SK-N-MC (cell line): ENCODE measurements around the gene ZNF646.

Source experiments
- DNase-seq: peaks from one replicate; pipeline ENCODE4 v3.0.0-alpha.2; 2011; ENCODE audit warnings: low read depth, low spot score
- H3K27ac ChIP-seq: fragments of 200-600 bp; sonication (generic); 2 replicates; pipeline ENCODE4 v1.5.1; 2016; ENCODE audit warnings: mixed run types
- H3K36me3 ChIP-seq: fragments of 200-600 bp; sonication (generic); 2 replicates; pipeline ENCODE4 v1.6.1; 2017; ENCODE audit warnings: antibody characterized with exemption, low read length, mixed read lengths; ENCODE audit not compliant: insufficient read depth
- H3K4me3 ChIP-seq: fragments of 200-600 bp; sonication (generic); 2 replicates; pipeline ENCODE4 v1.5.1; 2016
- H3K9ac ChIP-seq: fragments of 200-600 bp; sonication (generic); 2 replicates; pipeline ENCODE4 v1.8.0; 2017; ENCODE audit warnings: mixed run types, mixed read lengths; ENCODE audit not compliant: insufficient read length
- H3K9me3 ChIP-seq: fragments of 200-600 bp; sonication (generic); 2 replicates; pipeline ENCODE4 v1.6.1; 2017; ENCODE audit warnings: low read depth, mild to moderate bottlenecking, antibody characterized with exemption, low read length, moderate library complexity, mixed read lengths
- EZH2 ChIP-seq: fragments of 200-600 bp; sonication (generic); IDR thresholded peaks from one replicate; pipeline ENCODE4 v1.6.1; 2017; ENCODE audit warnings: antibody characterized with exemption
- FOXP2 ChIP-seq: optimal IDR thresholded peaks from 2 replicates; pipeline ENCODE3; 2011; ENCODE audit warnings: mild to moderate bottlenecking, moderate library complexity; ENCODE audit not compliant: insufficient read depth; ENCODE audit errors: extremely low read length, control extremely low read depth
- POLR2AphosphoS5 ChIP-seq: IDR thresholded peaks from 2 replicates; pipeline ENCODE4 v1.6.1; 2012; ENCODE audit warnings: mild to moderate bottlenecking, low read depth, low read length, borderline replicate concordance

Gene ZNF646

GRCh38 chr16:31105677-31106213 is 31.5 kb downstream of the ZNF646 start:
- no peaks in the 10 kb centered on the region for H3K9me3 ChIP-seq
- no peak overlapping the region for H3K9ac ChIP-seq
- H3K36me3 ChIP-seq, result peaks cover 10% of the 10 kb centered on the region; the same call in 1 of the 2 replicates
- no peak for TF ChIP-seq POLR2AphosphoS5
- no peak for TF ChIP-seq EZH2
- no peak for TF ChIP-seq FOXP2
- H3K27ac ChIP-seq, result no peak overlapping the region
- no peak overlapping the region for H3K4me3 ChIP-seq
- no peak for DNase-seq

- Histone ChIP-seq H3K9ac (no peak overlapping the region), H3K27ac (no peak overlapping the region), H3K36me3 (peaks cover 20% of the 10 kb centered on the region; the same call in 1 of the 2 replicates), H3K4me3 (no peak overlapping the region), H3K9me3 (no peaks in the 10 kb centered on the region)
- TF ChIP-seq FOXP2, result no peak
- TF ChIP-seq POLR2AphosphoS5, result no peak
- TF ChIP-seq EZH2, result no peak
- DNase-seq, result no peak
Observed at GRCh38 chr16:31106509-31107464, 32.6 kb downstream of the ZNF646 start.

- no peak for DNase-seq
- Histone ChIP-seq H3K9ac (no peak overlapping the region), H3K4me3 (no peak overlapping the region; the same call in 1 of the 2 replicates), H3K9me3 (no peaks in the 10 kb centered on the region), H3K36me3 (peaks cover 26% of the 10 kb centered on the region; the same call in 1 of the 2 replicates), H3K27ac (no peak overlapping the region)
- TF ChIP-seq POLR2AphosphoS5, result no peak
- no peak for TF ChIP-seq EZH2
- TF ChIP-seq FOXP2, result no peak
Observed at GRCh38 chr16:31107465-31107867, 33.2 kb downstream of the ZNF646 start.

- DNase-seq, result no peak
- H3K27ac ChIP-seq, result no peak within 1 kb of the TSS
- peak within 1 kb of the TSS; percentile 81 for H3K9ac ChIP-seq
- peak within 1 kb of the TSS; percentile 95 for H3K4me3 ChIP-seq
- no peaks in the 10 kb centered on the region for H3K9me3 ChIP-seq
- peak; percentile 73 for TF ChIP-seq POLR2AphosphoS5
- TF ChIP-seq EZH2, result no peak
- peaks cover 27% of the 10 kb centered on the region; the same call in 1 of the 2 replicates for H3K36me3 ChIP-seq
Observed at GRCh38 chr16:31108035-31108793, 34.0 kb downstream of the ZNF646 start, which contains the start of gene BCKDK. TSS of gene BCKDK (plus strand) at chr16:31108386. CDS start at chr16:31109224, 838 bp downstream.

- H3K9ac ChIP-seq, result peak overlapping the region; percentile 81
- no peak for DNase-seq
- no peaks in the 10 kb centered on the region for H3K9me3 ChIP-seq
- no peak for TF ChIP-seq POLR2AphosphoS5
- no peak for TF ChIP-seq FOXP2
- no peak for TF ChIP-seq EZH2
- H3K36me3 ChIP-seq, result peaks cover 27% of the 10 kb centered on the region; the same call in 1 of the 2 replicates
- peak overlapping the region; percentile 95 for H3K4me3 ChIP-seq
- H3K27ac ChIP-seq, result no peak overlapping the region
Observed at GRCh38 chr16:31108794-31109558, 34.8 kb downstream of the ZNF646 start.

- no peak overlapping the region for H3K4me3 ChIP-seq
- no peak for TF ChIP-seq FOXP2
- no peak for TF ChIP-seq POLR2AphosphoS5
- TF ChIP-seq EZH2, result no peak
- no peak overlapping the region for H3K9ac ChIP-seq
- peaks cover 27% of the 10 kb centered on the region; the same call in 1 of the 2 replicates for H3K36me3 ChIP-seq
- DNase-seq, result no peak
- no peaks in the 10 kb centered on the region for H3K9me3 ChIP-seq
- H3K27ac ChIP-seq, result no peak overlapping the region
Observed at GRCh38 chr16:31109622-31110021, 35.4 kb downstream of the ZNF646 start.

GRCh38 chr16:31110106-31111034 is 36.1 kb downstream of the ZNF646 start:
- no peak for TF ChIP-seq POLR2AphosphoS5
- TF ChIP-seq EZH2, result no peak
- no peak for TF ChIP-seq FOXP2
- Histone ChIP-seq H3K9me3 (no peaks in the 10 kb centered on the region), H3K36me3 (peaks cover 27% of the 10 kb centered on the region; the same call in 1 of the 2 replicates), H3K9ac (no peak overlapping the region), H3K4me3 (no peak overlapping the region), H3K27ac (no peak overlapping the region)
- no peak for DNase-seq
